ENCODE results near the gene CASR.
"Not testable (repeated sequence)": the region's sequence is repeated elsewhere in the genome, so short reads cannot be mapped to it uniquely, and the experiment has no call there.

The CASR gene

GRCh38 chr3:122183521-122183892 is at the start of gene CASR:
CASR (plus strand) TSS chr3:122183668; CDS start chr3:122254190, 70,522 bp downstream.
- DNase-seq (ENCODE audit: low spot score) = no peak

- DNase-seq (ENCODE audit: low spot score) = no peak
These were observed 37.0 kb upstream of the CASR start for GRCh38 chr3:122146466-122146865.

DNA sequence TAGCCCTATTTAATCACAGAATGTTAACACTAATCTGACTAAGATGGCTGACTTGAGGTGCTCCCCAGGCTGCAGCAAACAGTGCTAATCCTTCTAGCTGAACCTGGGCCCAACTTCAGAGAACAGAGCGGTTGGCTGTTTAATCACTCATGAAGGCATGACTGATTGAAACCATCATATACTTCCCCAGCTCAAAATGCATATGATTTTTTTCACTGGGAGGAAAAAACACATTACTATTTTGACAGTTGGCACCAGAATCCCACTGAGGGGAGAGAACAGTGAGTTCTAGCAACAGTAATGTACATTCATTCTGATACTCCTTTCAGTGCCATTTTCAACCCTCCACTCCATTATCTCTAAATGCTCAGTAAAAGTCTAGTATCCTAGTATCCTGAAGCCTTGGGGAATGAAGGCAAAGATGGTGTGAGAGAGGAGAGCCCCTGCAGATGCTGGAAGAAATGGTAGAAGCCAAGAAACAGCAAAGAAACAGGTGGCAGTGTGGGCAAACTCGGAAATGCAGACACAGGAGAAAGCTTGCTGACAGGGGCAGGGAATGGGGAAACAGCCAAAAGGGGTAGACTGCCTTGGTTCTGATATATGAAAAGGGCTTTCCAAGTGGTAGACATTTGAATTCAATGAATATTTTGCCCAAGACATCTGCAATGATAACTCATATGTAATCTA is 34.4 kb upstream of the CASR start:
- no peak for DNase-seq (ENCODE audit: low spot score)

DNA sequence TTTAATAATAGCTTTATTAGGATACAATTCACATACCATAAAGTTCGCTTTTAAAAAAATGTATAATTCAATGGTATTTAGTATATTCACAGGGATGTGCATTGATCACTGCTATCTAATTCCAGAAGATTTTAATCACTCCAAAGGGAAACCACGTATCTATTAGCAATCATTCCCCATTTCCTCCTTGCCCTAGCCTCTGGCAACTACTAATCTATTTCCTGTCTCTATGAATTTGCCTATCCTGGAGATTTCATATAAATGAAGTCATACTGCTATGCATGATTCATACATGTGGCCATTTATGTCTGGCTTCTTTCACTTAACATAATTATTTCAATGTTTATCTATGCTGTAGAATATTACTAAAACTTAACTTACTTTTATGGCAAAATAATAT is 32.0 kb upstream of the CASR start:
- no peak for DNase-seq (ENCODE audit: low spot score)

GRCh38 chr3:122164983-122165382 is 18.5 kb upstream of the CASR start:
- DNase-seq (ENCODE audit: low spot score) = not testable (repeated sequence)

- DNase-seq (ENCODE audit: low spot score) = no peak
These were observed 15.8 kb upstream of the CASR start for GRCh38 chr3:122167630-122168029.

DNA sequence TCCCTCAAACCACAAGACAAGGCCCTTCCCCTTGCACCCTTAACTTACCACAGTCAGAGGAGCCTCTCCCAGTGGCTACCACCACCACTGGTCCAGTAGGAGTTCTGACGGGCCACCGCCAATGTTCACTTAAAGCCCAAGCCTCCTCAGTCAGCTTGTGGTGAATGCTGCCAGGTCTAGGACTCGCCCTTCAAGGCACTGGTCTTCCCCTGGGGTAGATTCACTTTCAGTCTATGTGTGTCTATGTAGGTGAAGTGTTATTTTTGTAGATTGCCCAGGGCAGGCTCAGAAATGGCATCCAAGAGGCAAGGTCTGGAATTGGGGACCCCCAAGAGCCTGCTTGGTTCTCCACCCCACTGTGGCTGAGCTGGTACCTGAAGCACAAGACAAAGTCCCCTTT is 15.4 kb upstream of the CASR start:
- no peak for DNase-seq (ENCODE audit: low spot score)

DNA sequence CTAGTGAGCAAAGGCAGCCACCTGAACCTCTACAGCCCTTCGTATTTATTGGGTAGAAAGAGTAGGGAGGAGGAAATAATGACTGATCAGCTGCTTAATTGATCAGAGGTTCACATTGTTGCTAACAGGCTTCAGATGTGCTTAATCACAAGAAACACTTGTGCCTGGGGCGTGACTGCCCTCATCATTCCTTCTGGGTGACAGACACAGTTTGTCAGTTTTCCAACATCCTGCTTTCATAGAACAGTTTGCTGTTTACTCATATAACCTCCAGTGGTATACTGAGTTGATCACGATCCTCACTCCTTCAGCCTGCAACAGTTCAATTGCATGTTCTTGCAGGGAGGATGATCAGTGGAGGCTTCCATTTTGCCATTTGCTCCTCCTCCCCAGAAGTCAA is 13.6 kb upstream of the CASR start:
- no peak for DNase-seq (ENCODE audit: low spot score)

GRCh38 chr3:122171361-122171760 is 12.1 kb upstream of the CASR start:
- DNase-seq (ENCODE audit: low spot score) = not testable (repeated sequence)

- no peak for DNase-seq (ENCODE audit: low spot score)
These were observed 4.8 kb upstream of the CASR start for GRCh38 chr3:122178711-122179110.

GRCh38 chr3:122183893-122184590 is 574 bp downstream of the CASR start:
- DNase-seq (ENCODE audit: low spot score) = no peak

GRCh38 chr3:122184591-122184929 is 1.1 kb downstream of the CASR start:
- DNase-seq (ENCODE audit: low spot score) = no peak

DNA sequence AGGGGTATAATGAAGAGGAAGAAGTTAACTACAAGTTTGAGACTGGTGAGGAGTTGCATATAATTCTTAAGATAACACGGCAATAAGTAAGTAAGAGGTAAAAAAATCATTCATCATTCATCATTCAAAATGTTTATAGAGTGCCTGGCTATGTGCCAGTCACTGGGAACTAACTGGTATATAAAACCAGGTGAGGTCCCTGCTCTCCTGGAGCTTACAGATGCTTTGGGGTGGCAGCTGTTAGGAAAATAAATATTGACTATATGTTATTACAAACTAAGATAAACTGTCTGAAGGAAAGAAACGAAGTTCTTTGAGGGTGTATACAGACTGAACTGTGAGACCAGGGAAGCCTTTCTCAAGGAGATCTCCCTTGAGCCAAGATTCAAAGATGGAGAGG is 2.9 kb downstream of the CASR start:
- no peak for DNase-seq (ENCODE audit: low spot score)

DNA sequence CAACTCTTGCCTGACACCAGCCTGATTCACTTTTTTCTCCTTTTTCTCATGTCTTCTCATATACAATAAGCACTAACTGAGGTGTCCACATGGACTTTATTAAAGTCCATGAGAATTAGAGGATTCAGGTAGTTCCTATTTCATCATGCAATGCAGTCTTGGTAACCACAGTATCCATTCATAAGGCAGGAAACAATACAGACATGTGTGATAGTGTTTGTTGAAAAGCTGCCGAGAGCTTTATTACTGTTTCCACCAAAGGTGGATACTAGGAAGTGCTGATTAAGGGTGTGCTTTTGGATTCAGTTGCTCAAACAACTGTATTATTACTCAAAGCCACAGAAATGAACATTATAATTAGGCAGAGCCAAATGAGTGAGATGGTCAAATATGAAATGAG is 5.3 kb downstream of the CASR start:
- no peak for DNase-seq (ENCODE audit: low spot score)

GRCh38 chr3:122189357-122189756 is 5.9 kb downstream of the CASR start:
- no peak for DNase-seq (ENCODE audit: low spot score)

GRCh38 chr3:122190525-122190924 is 7.1 kb downstream of the CASR start:
- DNase-seq (ENCODE audit: low spot score) = no peak

- no peak for DNase-seq (ENCODE audit: low spot score)
These were observed 15.5 kb downstream of the CASR start for GRCh38 chr3:122198966-122199365.

DNA sequence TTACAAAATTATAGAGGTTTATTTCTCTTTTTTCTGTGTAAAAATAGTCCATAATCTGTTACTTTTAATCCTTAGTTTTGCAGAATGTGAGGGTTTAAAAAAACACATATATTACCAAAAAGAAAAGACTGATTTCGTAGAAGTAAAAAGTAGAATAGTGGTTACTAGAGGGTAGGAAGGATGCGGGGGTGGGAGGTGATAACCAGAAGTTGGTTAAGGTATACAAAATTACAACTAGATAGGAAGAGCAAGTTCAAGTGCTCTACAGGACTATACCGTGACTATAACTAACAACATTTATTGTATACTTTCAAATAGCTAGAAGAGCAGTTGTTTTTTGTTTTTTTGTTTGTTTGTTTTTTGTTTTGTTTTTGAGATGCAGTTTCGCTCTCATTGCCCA is 16.1 kb downstream of the CASR start:
- DNase-seq (ENCODE audit: low spot score) = no peak

DNA sequence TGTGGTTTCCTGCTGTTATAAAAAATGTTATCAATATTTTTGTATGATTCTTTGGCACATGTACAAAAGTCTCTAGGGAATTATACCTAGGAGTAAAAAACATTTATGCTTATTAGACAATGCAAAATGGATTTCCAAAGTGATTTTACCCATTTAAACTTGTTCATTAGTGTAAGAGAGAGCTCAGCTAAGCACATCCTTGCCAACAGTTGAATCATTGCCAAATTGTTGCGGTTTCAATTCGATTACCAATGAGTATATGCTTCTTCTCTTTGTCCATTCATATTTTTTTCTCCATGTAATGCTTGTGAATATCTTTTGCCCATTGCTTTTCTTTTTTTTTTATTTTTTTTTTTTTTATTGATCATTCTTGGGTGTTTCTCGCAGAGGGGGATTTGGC is 17.2 kb downstream of the CASR start:
- no peak for DNase-seq (ENCODE audit: low spot score)

GRCh38 chr3:122201476-122201875 is 18.0 kb downstream of the CASR start:
- not testable (repeated sequence) for DNase-seq (ENCODE audit: low spot score)

- DNase-seq (ENCODE audit: low spot score) = no peak
These were observed 25.1 kb downstream of the CASR start for GRCh38 chr3:122208579-122208978.

- DNase-seq (ENCODE audit: low spot score) = no peak
These were observed 30.2 kb downstream of the CASR start for GRCh38 chr3:122213650-122214049.

GRCh38 chr3:122214711-122215110 is 31.2 kb downstream of the CASR start:
- no peak for DNase-seq (ENCODE audit: low spot score)
